ENCODE results near the gene UGT1A7.

DNA sequence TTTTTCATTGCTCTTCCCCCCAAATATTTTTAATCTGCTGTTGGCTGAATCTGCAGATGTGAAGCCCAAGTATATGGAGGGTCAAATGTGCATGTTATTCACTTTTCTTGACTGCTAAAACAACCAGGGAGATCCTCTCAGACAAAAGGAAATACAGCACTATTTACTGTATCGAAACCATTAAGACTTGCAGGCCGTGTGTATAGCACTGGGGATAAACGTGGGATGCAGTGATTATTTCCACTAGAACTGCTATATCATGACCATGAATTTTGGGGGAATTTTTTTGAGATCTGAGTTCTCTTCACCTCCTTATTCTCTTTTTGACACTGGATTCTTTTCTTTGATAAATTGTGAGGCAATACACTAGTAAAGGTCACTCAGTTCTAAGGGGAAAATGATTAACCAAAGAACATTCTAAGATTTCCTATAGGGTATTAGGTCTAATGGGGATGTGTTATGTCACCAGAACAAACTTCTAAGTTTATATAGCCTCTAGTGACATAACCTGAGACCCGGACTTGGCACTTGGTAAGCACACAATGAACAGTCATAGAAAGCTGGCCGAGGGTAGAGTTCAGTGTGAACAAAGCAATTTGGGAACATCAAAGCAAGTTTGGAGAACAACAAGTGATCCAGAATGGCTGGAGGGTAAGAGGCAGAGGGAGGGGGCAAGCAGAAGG, 63.5 kb downstream of the UGT1A7 start:
- TF ChIP-seq, protein P1, sequence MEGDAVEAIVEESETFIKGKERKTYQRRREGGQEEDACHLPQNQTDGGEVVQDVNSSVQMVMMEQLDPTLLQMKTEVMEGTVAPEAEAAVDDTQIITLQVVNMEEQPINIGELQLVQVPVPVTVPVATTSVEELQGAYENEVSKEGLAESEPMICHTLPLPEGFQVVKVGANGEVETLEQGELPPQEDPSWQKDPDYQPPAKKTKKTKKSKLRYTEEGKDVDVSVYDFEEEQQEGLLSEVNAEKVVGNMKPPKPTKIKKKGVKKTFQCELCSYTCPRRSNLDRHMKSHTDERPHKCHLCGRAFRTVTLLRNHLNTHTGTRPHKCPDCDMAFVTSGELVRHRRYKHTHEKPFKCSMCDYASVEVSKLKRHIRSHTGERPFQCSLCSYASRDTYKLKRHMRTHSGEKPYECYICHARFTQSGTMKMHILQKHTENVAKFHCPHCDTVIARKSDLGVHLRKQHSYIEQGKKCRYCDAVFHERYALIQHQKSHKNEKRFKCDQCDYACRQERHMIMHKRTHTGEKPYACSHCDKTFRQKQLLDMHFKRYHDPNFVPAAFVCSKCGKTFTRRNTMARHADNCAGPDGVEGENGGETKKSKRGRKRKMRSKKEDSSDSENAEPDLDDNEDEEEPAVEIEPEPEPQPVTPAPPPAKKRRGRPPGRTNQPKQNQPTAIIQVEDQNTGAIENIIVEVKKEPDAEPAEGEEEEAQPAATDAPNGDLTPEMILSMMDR (IDR thresholded peaks at IDR 0.05), result no peak
- TF ChIP-seq POLR2A (IDR thresholded peaks at IDR 0.05), result no peak

Measured in adrenal gland (tissue), 5 donors.